Right cardiac atrium (tissue), 5 donors: ENCODE results near the gene SLC38A10. TPM values are rescaled to one million over a fixed set of nuclear protein-coding genes. Genes with fewer than 3 reads are reported as not detected.

Experiments used
- ATAC-seq, 2 donors: fragments of 200-7000 bp; cut with Tn5 transposase; one replicate each; pipeline versions ENCODE4 v1.8.0 to v1.9.1; 2020; ENCODE audit warnings: moderate library complexity in 2 of 2, mild to moderate bottlenecking in 1 of 2
- DNase-seq, 3 donors: peaks; one replicate each; pipeline ENCODE4 v3.0.0-alpha.2; 2020
- H3K27ac ChIP-seq: one replicate; pipeline ENCODE4 v1.5.1; 2013; ENCODE audit warnings: mild to moderate bottlenecking, low read length, control low read depth, moderate library complexity
- H3K27me3 ChIP-seq: one replicate; pipeline ENCODE4 v1.6.1; 2013; ENCODE audit not compliant: control insufficient read depth, insufficient read depth
- H3K4me1 ChIP-seq: one replicate; pipeline ENCODE4 v1.6.1; 2013; ENCODE audit warnings: low read length; ENCODE audit not compliant: control insufficient read depth, insufficient read depth
- H3K4me3 ChIP-seq: one replicate; pipeline ENCODE4 v1.5.1; 2013; ENCODE audit warnings: low read length, control low read depth
- H3K9me3 ChIP-seq: one replicate; pipeline ENCODE4 v1.6.1; 2013; ENCODE audit warnings: low read length; ENCODE audit not compliant: control insufficient read depth
- WGBS: extraction: QIAGEN DNeasy Blood & Tissue Kit; methylation state at CpG from one replicate; pipeline ENCODE4 v1.1.7; 2013; 5-methylcytosine and 5-hydroxymethylcytosine counted together
- intact Hi-C, 4 donors: fragments of 100-400 bp; cut with DNase I; formaldehyde crosslinking; loops; one replicate each; pipeline versions ENCODE4 v1.11.0 to v1.14.0; 2022 to 2023
- polyA plus RNA-seq: library from polyadenylated mRNA; stranded (reverse); fragments of 200-250 nt; gene quantifications from one replicate; pipeline ENCODE4 v1.2.3, GENCODE V29; 2013
- total RNA-seq, 4 donors: library from RNA; stranded (reverse); fragmentation: NEBNext Ultra II Directional; extraction: Animal tissue kit (Norgen Biotek cat#: 25700); gene quantifications; one replicate each; pipeline ENCODE4 v1.2.1, GENCODE V29; 2021
- donor health status: healthy with polysubstance abuse.
- donor health status: DM: no; HTN: yes; CAD: no.
- donor health status: DM: no; HTN: no; CAD: no.
- donor health status: DM: no; HTN: yes; CAD: no; lungs with severe emphysema.
- donor health status: DM: yes; HTN: yes; CAD: no.

Gene SLC38A10
- total and polyA plus RNA-seq, 5 donors: 50.8 to 63.9 (median 55.2) TPM

GRCh38 chr17:81259058-81259605 is 36.0 kb downstream of the SLC38A10 start:
- 93% methylated on average over 23 of the region's 23 CpGs for WGBS
- DNase-seq (peak in 2 of 3 donors; percentile 25 to 45), ATAC-seq (no peak)
- Histone ChIP-seq H3K4me3 (no peak overlapping the region), H3K4me1 (no peaks in the 10 kb centered on the region), H3K27me3 (no peaks in the 10 kb centered on the region), H3K9me3 (no peaks in the 10 kb centered on the region), H3K27ac (no peak overlapping the region)
- intact Hi-C loops: loop anchor here (5.0 to 10.0 kb wide), 3 partner anchors 223 to 346 kb away; no protein-coding TSS in a partner anchor

DNA sequence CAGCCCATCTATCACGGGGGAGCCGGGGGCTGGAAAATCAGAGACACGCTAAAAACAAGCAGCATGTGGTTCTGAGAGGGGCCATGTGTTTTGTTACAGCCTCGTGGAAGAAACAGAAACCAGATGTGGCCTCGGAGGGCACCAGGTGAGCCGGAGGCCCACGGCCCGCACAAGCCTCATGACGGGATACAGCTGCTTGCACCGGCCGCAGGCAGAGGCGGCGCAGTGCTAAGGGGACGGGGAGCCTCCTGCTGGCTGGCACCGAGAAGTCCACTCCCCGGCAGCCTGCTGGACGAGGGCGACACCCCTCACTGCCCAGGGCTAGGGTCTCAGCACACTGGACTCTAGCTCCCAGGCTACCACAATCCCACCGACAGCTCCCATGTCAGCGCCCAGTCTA is 36.8 kb downstream of the SLC38A10 start:
- Histone ChIP-seq H3K4me3 (no peak overlapping the region), H3K27ac (no peak overlapping the region), H3K9me3 (no peaks in the 10 kb centered on the region), H3K4me1 (no peaks in the 10 kb centered on the region), H3K27me3 (no peaks in the 10 kb centered on the region)
- intact Hi-C loops: loop anchor here (5.0 to 10.0 kb wide), 3 partner anchors 224 to 347 kb away; no protein-coding TSS in a partner anchor
- no peak for ATAC-seq
- DNase-seq: peak in 2 of 3 donors; percentile 22 to 39
- 85% methylated on average over 20 of the region's 20 CpGs for WGBS

DNA sequence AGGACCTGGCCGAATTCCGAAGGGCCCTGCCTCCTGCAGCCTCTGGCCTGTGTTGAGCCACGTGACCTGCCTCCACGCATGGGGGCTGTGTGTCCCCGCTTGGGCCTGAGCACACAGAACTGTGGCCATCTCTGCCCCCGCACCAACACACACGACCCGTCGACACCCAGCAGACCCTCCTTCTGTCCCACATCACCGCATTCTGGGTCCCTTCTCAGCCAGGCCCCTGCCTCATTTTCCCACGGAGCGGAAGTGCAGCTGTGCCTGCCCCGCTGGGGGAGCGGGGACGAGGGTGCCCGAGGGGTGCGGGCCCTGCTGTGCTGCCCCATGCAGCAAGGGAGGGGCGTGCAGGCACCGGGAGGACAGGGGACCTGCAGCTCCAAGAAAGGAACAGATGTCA is 37.6 kb downstream of the SLC38A10 start:
- no peak for ATAC-seq
- Histone ChIP-seq H3K9me3 (no peaks in the 10 kb centered on the region), H3K4me1 (no peaks in the 10 kb centered on the region), H3K4me3 (no peak overlapping the region), H3K27me3 (no peaks in the 10 kb centered on the region), H3K27ac (no peak overlapping the region)
- intact Hi-C loops: loop anchor here (5.0 to 10.0 kb wide), 3 partner anchors 225 to 347 kb away; no protein-coding TSS in a partner anchor
- DNase-seq: peak in 2 of 3 donors; percentile 40 to 58
- 94% methylated on average over 19 of the region's 19 CpGs for WGBS

GRCh38 chr17:81256616-81257015 is 38.5 kb downstream of the SLC38A10 start:
- Histone ChIP-seq H3K27me3 (no peaks in the 10 kb centered on the region), H3K9me3 (no peaks in the 10 kb centered on the region), H3K4me1 (no peaks in the 10 kb centered on the region), H3K27ac (no peak overlapping the region), H3K4me3 (no peak overlapping the region)
- WGBS: 80% methylated on average over 12 of the region's 12 CpGs
- intact Hi-C loops: loop anchor here (5.0 to 10.0 kb wide), 3 partner anchors 226 to 348 kb away; no protein-coding TSS in a partner anchor
- peak in 1 of 3 donors; percentile 53 for DNase-seq
- no peak for ATAC-seq

- Histone ChIP-seq H3K27me3 (no peaks in the 10 kb centered on the region), H3K4me3 (no peak overlapping the region), H3K27ac (no peak overlapping the region), H3K9me3 (no peaks in the 10 kb centered on the region), H3K4me1 (no peaks in the 10 kb centered on the region)
- intact Hi-C loops: loop anchor here (5.0 to 10.0 kb wide), 3 partner anchors 227 to 350 kb away; no protein-coding TSS in a partner anchor
- ATAC-seq (peak; percentile 82 to 83), DNase-seq (peak; percentile 84 to 94 (median 93))
- 25% methylated on average over 35 of the region's 35 CpGs for WGBS
Measured at GRCh38 chr17:81254955-81255717, 40.0 kb downstream of the SLC38A10 start.

DNA sequence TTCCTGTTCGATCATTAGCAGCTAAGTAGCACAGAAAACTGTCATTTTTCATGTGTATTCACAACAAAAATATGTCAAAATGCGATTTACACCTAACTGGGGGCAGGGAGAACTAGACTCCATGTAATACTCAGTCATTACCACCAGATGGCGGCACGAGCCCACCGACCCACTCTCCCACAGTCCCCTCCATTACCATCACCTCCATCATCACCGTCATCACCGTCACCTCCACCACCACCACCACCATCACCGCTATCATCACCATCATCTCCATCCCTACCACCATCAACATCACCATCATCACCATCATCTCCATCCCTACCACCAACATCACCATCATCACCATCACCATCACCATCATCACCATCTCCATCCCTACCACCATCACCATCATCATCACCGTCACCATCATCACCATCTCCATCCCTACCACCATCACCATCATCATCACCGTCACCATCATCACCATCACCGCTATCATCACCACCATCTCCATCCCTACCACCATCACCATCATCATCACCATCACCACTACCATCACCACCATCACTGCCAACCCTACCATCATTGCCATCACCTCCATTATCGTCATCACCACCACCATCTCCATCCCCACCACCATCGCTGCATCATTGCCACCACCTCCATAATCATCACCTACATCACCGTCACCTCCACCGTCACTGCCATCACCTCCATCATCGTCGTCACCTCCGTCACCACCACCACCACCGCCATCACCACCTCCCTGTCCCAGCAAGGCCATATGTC is 41.6 kb downstream of the SLC38A10 start:
- DNase-seq (peak in 2 of 3 donors; percentile 64 to 65), ATAC-seq (peak in 1 of 2 donors; percentile 35)
- intact Hi-C loops: loop anchor here in 3 of 4 donors (2.0 to 10.0 kb wide), 3 partner anchors 231 to 351 kb away; no protein-coding TSS in a partner anchor
- H3K4me1 ChIP-seq: no peaks in the 10 kb centered on the region
- WGBS: 55% methylated on average over 19 of the region's 19 CpGs
- H3K4me3 ChIP-seq: no peak overlapping the region
- no peaks in the 10 kb centered on the region for H3K27me3 ChIP-seq
- no peak overlapping the region for H3K27ac ChIP-seq
- H3K9me3 ChIP-seq: no peaks in the 10 kb centered on the region

GRCh38 chr17:81252987-81253329 is 42.1 kb downstream of the SLC38A10 start:
- ATAC-seq (no peak), DNase-seq (peak in 2 of 3 donors; percentile 40 to 62)
- WGBS: 74% methylated on average over 15 of the region's 15 CpGs
- Histone ChIP-seq H3K9me3 (no peaks in the 10 kb centered on the region), H3K27ac (no peak overlapping the region), H3K27me3 (no peaks in the 10 kb centered on the region), H3K4me1 (no peaks in the 10 kb centered on the region), H3K4me3 (no peak overlapping the region)
- intact Hi-C loops: loop anchor here in 3 of 4 donors (2.0 to 10.0 kb wide), 3 partner anchors 232 to 352 kb away; no protein-coding TSS in a partner anchor

- intact Hi-C loops: loop anchor here in 3 of 4 donors (2.0 to 10.0 kb wide), 3 partner anchors 232 to 352 kb away; no protein-coding TSS in a partner anchor
- H3K27me3 ChIP-seq: no peaks in the 10 kb centered on the region
- H3K4me3 ChIP-seq: no peak overlapping the region
- H3K27ac ChIP-seq: no peak overlapping the region
- H3K4me1 ChIP-seq: no peaks in the 10 kb centered on the region
- H3K9me3 ChIP-seq: no peaks in the 10 kb centered on the region
- no peak for ATAC-seq
- peak in 2 of 3 donors; percentile 40 to 56 for DNase-seq
- WGBS: 83% methylated on average over 15 of the region's 15 CpGs
Measured at GRCh38 chr17:81252326-81252986, 42.7 kb downstream of the SLC38A10 start.

DNA sequence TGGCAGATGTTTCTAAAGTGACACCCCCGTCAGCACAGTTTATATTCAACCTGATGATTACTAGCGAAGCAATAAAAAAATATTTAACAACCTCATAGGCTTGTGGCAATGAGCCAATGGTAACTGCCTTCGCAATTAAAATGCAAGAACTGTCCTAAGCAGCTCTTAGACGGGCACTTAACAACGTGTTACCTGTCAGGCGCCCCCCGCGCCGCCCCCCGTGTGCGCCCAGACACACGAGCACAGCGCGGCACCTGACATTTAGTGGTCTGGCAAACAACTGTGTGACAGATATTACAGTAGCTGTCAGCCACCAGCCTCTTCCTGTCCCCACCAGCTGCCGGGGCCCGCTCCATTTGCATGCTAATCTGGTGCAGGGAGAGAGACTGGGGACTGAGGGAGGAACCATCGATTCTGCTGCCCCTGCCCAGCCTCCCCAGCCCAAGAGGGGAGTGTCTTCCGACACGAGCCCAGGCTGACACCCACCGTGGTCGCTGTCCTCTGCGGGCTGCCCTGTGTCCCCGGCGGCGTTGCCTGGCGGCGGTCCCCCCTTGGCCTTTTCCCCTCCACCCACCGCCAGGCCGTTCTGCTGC is 43.3 kb downstream of the SLC38A10 start:
- H3K27ac ChIP-seq: no peak overlapping the region
- ATAC-seq (no peak), DNase-seq (peak in 2 of 3 donors; percentile 61 to 65)
- H3K4me3 ChIP-seq: no peak overlapping the region
- intact Hi-C loops: loop anchor here in 3 of 4 donors (2.0 to 10.0 kb wide), 3 partner anchors 233 to 353 kb away; no protein-coding TSS in a partner anchor
- WGBS: 75% methylated on average over 29 of the region's 29 CpGs
- H3K4me1 ChIP-seq: no peaks in the 10 kb centered on the region
- H3K27me3 ChIP-seq: no peaks in the 10 kb centered on the region
- H3K9me3 ChIP-seq: no peaks in the 10 kb centered on the region
